GM19238 (cell line): Measurements from ENCODE around the gene SLC47A2.
"Not testable (repeated sequence)": the region's sequence is repeated elsewhere in the genome, so short reads cannot be mapped to it uniquely, and the experiment has no call there.

Source experiments
- DNase-seq: peaks from one replicate; pipeline ENCODE4 v3.0.0; 2011; ENCODE audit warnings: low spot score; ENCODE audit not compliant: insufficient read length

The SLC47A2 gene, protein sequence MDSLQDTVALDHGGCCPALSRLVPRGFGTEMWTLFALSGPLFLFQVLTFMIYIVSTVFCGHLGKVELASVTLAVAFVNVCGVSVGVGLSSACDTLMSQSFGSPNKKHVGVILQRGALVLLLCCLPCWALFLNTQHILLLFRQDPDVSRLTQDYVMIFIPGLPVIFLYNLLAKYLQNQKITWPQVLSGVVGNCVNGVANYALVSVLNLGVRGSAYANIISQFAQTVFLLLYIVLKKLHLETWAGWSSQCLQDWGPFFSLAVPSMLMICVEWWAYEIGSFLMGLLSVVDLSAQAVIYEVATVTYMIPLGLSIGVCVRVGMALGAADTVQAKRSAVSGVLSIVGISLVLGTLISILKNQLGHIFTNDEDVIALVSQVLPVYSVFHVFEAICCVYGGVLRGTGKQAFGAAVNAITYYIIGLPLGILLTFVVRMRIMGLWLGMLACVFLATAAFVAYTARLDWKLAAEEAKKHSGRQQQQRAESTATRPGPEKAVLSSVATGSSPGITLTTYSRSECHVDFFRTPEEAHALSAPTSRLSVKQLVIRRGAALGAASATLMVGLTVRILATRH

GRCh38 chr17:19716108-19717030, at the start of gene SLC47A2:
SLC47A2 (minus strand) TSS chr17:19716584; CDS start chr17:19716555, 29 bp downstream.
- DNase-seq, result no peak

- DNase-seq, result no peak
Measured at GRCh38 chr17:19766016-19766415, 49.6 kb upstream of the SLC47A2 start.

- not testable (repeated sequence) for DNase-seq
Measured at GRCh38 chr17:19763991-19764390, 47.6 kb upstream of the SLC47A2 start.

DNA sequence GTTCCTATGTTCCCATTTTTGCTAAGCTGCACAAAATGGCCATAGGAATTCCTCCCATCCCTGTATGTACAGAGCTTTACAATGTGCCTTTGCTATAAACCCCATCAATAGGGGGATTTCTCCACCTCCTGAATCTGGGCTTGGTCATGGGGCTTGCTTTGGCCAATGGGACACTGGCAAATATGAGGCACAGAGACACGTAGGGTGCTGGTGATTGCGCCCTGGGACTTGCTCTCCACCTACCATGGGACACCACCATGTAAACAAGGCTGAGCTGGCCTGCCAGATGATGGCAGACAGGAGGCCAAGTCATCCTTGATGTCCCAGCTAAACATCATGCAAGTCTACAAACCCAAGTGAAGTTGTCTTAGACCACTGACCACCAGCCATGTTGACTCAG, 47.0 kb upstream of the SLC47A2 start:
- DNase-seq, result no peak

DNA sequence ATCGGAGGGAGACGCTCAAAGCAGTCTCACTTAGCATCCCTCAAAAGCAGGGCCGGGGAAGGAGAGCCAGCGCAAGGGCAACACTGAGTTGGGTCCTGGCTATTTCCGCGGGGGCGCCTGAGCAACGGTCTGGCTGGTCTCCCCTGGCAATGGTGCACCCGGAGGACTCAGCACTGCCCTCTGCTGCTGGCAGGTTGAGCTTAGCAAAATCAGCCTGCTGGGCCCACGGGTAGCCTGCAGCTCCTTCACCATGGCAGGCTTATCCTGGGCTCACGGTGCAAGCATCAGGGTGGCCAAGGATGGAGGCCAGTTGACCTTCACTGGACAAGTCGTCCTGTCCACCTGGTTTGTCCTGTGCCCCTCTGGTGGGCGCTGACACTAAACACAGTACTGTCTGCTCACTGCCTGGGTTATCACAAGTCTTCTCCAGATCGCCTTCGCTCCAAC, 46.2 kb upstream of the SLC47A2 start:
- DNase-seq, result peak; percentile 76

DNA sequence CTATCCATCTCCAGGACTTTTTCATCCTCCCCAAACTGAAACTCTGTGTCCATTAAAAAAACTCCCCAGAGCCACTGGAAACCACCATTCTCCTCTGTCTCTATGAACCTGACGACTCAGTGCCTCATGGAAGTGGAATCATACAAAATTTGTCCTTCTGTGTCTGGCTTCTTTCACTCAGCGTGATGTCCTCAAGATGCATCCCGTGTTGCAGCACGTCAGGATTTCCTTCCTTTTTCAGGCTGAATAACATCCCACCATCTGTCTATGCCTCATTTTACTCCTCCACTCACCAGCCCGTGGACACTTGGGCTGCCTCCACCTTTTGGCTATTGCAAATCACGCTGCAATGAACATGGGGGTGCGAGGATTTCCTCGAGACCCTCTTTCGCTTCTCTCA, 44.4 kb upstream of the SLC47A2 start:
- DNase-seq, result no peak

GRCh38 chr17:19759568-19760549, 43.5 kb upstream of the SLC47A2 start:
- DNase-seq, result no peak

GRCh38 chr17:19757536-19758180, 41.3 kb upstream of the SLC47A2 start:
- DNase-seq, result no peak

GRCh38 chr17:19756546-19756945, 40.2 kb upstream of the SLC47A2 start:
- no peak for DNase-seq

- no peak for DNase-seq
Measured at GRCh38 chr17:19755821-19756510, 39.6 kb upstream of the SLC47A2 start.

GRCh38 chr17:19755392-19755791, 39.0 kb upstream of the SLC47A2 start:
- no peak for DNase-seq

DNA sequence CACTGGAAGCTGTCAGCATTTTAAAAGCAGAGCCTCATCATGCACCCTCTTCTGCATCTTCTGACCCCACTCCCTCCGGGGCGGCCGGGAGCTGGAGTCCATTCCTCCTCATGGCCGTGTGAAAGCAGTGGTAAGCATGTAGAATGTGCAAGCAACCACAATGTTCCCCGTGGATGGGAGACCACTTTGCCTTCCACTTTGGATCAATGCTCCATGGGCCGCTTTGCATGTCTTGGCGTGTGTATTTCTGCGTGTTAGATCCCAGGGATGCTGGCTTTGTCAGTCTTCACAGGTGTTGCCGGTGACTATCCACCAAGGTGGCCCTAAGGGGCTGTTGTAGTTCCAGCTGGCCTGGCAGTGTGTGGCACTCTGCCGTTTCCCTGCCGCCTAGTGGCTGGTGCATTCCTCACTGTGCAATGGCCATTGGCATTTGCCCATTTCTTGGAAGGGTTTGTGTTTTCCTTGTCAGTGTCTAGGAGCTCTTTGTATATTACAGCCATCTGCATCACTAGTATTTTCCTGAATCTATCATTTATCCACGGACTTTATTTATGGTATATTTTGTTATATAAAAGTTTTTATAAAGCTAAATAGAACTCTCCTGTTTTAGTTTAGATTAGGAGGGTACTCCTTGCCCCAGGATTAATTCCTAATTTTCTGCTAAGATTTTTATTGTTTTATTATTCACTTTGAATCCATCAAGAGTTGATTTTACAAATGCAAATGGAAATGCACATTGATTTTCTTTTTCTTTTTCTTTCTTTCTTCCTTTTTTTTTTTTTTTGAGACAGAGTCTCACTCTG, 37.5 kb upstream of the SLC47A2 start:
- DNase-seq, result no peak

- no peak for DNase-seq
Measured at GRCh38 chr17:19753051-19753509, 36.7 kb upstream of the SLC47A2 start.

DNA sequence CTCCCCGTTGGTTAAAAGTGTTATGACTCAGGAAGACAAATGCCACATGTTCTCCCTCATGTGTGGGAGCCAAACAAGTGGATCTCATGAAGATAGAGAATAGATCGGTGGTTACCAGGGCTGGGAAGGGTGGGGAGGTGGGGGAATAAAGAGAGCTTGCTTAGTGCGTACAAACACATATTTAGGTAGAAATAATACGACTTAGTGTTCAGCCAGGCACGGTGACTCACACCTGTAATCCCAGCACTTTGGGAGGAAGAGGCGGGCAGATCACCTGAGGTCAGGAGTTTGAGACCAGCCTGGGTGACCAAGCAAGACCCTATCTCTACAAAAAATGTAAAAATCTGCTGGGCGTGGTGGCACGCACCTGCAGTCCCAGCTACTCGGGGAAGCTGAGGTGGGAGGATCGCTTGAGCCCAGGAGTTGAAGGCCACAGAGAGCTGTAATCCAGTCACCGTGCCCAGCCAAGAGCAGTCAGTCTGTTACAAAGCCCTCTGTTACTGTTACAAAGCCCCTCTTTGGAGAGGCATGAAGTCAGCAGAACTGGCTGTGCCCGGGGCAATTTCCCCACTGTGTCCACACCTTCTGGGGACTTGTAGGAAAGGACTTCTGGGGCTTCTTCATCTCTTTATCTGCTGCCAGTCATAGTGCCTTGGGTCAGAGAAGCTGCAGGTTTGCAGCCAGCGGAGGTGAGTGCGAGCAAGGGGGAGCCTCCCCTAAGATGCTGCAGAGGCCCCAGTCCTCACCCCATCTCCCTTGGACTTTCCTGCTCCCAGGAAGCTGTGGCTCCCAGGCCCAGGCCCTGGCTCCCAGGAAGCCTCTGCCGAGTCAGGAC, 36.0 kb upstream of the SLC47A2 start:
- no peak for DNase-seq

DNA sequence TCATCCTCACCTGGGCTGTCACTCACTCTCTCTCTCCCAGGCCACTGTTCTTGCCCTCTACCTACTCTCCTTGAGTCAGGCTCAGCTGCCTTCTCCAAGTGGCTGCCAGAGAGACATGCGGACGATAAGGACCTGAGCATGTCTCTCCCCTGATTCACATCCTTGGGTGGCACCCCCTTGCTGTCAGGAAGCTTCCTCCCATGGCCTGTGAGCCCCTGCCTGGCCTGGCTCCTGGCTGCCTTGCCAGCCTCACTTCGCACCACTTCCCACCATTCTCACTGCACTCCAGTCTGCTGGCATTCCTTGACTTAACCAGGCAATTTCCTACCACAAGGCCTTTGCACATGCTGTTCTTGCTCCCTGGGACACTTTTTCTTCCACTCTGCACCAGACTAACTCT, 34.5 kb upstream of the SLC47A2 start:
- DNase-seq, result no peak

DNA sequence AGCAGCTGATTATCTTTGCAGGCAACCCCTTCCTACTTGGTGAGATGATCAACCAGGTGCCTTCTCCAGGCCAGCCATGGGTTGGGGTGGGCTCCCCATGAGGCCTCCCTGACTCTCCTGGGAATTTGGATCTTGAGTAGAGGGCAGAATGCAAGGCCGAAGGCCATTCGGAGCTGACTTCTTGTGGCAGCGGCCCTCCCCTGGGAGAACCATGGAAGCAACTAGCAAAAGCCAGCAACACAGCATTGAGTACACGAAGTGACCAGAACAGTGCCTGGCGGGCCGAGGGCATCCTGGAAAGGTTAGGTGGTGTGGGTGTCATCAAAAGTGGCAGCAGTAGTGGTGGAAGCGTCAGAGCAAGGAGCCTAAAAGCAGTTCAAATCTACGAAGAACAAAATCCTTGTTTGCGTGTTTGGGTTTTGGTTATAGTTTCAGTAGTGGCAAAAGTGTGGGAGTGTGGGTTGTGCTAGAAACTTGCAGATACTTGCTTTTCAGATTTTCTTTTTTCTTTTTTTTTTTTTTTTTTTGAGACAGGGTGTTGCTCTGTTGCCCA, 33.7 kb upstream of the SLC47A2 start:
- DNase-seq, result no peak

- no peak for DNase-seq
Measured at GRCh38 chr17:19748807-19749193, 32.4 kb upstream of the SLC47A2 start.
